Ecto neural progenitor cell (in vitro differentiated cells): ENCODE results near the gene CAPZA1.

Experiments
- DNase-seq: peaks from one replicate; pipeline ENCODE4 v3.0.0-alpha.2; 2018; ENCODE audit warnings: low spot score

Gene CAPZA1

DNA sequence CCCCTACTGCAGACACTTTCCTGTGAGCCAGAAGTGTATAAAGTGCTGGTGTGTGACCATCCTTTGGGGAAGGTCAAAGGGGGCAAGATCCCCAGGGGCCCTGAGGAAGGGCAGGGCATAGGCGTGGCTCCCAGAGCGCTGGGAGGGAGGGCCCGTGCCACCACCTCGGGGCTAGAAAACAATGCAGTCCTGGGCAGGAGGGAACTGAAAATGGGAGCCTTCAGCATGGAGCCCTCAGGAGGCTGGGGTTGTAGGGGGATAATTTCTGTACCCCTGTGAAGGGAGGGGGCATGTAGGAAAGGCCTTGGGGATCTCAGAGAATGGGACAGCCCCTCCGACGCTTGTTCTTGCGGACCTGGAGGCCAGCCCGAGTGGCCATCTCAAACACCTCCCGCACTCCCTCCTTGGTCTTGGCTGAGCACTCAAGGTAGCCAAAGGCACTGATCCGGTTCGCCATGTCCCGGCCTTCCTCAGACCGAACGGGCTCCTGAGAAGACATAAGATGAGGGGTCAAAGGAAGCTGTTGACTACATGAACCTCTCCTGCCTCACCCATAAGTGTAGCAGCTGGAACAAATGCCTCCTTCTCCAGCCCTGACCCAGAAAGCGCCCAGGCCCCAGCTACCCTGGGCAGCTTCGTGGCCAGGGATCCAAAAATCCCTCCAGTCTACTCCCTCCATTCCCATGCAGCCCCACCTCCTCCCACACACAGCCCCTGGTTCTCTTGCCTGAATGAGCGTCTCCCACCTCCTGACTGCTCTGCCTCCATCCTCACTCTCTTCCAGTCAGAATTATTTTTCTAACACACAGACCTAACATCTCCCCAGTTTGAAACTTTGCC is 81.8 kb downstream of the CAPZA1 start:
- no peak for DNase-seq

DNA sequence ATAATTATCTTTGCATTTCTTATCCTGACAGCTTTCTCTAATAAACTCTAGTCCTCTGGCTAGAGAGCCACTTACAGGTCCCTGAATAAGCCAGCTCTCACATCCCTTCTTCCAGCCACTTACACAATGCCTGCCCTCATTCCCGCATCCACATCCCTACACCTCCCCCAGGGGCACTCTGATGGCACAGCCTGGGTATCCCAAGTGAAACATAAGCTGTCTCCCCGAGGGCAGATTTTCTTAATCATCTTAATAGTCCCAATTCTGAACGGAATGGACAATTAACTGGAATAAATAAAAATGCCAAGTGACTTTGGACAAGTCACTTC is 82.4 kb downstream of the CAPZA1 start:
- DNase-seq, result no peak

GRCh38 chr1:112702420-112703261 is 83.0 kb downstream of the CAPZA1 start:
- DNase-seq, result no peak

DNA sequence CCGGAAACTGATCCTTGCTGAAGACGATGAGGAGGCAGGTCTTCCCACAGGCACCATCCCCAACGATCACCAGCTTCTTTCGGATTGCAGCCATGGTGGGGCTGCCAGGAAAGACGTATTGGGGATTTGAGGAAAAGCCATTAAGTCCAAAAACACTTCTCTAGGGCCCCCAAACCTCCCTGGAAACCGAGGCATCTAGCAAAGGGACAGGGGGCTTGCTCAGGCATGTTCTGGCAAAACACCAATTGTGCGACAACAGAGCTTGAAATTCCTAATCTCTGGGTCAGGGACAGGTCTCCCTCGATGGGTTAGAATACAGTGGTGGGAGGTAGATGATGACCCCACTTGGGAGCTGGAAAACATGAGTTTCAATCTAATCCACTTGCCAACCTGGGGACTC is 84.1 kb downstream of the CAPZA1 start:
- no peak for DNase-seq

GRCh38 chr1:112704391-112704933 is 84.8 kb downstream of the CAPZA1 start:
- DNase-seq, result no peak

- peak; percentile 88 for DNase-seq
These were observed 85.4 kb downstream of the CAPZA1 start for GRCh38 chr1:112704934-112705627.

GRCh38 chr1:112706505-112707220 is 87.0 kb downstream of the CAPZA1 start, which contains the start of gene RHOC:
RHOC (minus strand) TSS chr1:112707127; CDS start chr1:112703799, 3,328 bp downstream.
- DNase-seq, result peak; percentile 82

DNA sequence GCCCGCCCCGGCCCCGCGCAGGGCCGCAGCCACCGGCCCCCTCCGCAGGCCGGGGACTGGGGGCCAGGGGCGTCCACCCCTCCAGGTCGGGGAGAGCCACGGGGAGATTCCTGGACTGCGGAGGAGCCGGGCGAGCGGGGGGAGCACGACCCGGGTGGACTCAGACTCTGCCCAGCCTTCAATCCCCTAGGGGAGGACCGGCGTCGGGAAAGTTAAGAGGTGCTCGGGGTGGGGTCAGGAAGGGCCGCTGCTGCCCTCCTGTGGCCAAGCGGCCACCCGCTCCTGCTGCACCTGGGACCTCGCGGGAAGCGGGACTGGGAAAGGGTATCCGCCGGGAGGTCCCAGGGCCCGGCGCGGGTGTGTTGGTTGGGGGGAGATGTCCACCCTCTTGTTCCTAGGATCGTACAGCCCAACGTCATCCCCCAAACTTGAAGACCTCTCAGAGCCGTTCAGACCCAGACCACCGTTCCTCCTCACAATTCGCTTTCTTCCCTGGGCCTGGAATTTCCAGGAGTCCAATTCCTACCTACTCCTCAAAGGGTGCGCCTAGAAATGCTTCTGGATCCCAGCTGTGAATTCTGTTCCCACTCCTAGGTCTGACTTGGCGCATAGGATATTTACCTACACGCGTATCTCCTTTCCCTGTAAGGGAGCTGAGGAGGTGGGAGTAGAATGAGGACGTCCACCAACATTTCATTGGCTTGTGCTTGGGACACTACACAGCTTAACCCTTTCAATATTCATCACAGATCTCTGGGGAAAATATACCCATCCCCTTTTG is 87.8 kb downstream of the CAPZA1 start:
- peak; percentile 91 for DNase-seq

- no peak for DNase-seq
These were observed 88.4 kb downstream of the CAPZA1 start for GRCh38 chr1:112708002-112708448.

DNA sequence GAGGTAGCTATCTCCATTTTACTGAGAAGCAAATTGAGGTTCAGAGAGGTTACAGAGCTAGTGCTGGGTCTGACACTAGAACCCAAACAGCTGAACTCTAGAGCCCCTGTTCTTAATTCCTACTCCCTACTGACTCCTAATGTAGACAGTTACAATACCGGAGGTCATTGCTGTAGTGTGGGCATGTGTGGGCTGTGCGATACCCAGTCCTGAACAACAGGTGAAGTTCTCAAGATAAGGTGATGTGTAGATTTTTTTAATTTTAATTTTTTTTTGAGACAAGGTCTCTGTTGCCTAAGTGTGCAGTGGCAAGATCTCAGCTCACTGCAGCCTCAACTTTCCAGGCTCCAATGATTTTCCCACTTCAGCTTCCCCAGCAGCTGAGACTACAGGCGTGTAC is 88.9 kb downstream of the CAPZA1 start:
- DNase-seq, result no peak

DNA sequence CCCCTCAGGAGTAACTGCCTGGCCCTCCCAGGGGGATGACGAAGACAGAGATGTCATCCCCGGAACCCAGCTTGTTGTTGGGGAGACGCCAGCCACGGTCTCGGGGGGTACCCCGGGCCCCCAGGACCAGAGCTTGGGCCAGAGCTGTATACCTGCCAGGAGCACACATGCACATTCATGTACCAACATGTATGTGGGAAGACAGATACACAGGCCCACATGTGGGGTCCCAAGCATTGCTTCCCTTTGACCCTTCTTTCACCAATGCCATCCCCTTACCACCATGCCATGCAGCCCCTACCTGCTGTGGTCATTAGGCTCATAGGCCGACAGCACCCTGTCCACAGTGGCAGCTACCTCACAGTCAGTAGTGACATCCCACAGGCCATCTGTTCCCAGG is 90.5 kb downstream of the CAPZA1 start:
- DNase-seq, result no peak

DNA sequence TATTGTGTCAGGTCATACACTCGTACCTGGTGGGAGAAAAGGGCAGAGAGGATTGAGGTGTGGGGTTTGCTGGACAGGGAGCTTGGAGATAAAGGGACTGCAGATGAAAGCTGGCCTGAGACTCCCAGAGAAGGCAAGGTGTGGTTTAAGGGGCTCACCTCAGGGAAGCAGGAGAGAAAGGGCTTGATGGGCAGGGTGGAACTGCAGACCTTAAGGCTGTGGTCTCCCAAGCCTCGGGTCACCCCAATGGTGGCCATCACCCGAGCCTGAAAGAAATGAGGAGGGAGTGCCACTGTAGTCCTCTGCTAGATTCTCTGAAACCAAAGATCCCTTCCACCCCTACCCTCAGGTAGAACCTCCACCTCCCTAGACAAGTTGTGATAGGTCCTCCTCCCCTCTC is 91.0 kb downstream of the CAPZA1 start:
- no peak for DNase-seq

GRCh38 chr1:112711041-112711440 is 91.4 kb downstream of the CAPZA1 start:
- DNase-seq, result no peak

- no peak for DNase-seq
These were observed 92.0 kb downstream of the CAPZA1 start for GRCh38 chr1:112711670-112712069.

GRCh38 chr1:112712191-112712590 is 92.6 kb downstream of the CAPZA1 start:
- DNase-seq, result no peak

GRCh38 chr1:112712701-112713128 is 93.1 kb downstream of the CAPZA1 start:
- no peak for DNase-seq

GRCh38 chr1:112713466-112714312 is 94.1 kb downstream of the CAPZA1 start:
- DNase-seq, result no peak

- peak; percentile 70 for DNase-seq
These were observed 95.0 kb downstream of the CAPZA1 start for GRCh38 chr1:112714313-112715263.
